HL-60 (cell line): ENCODE measurements around the gene MALT1.
A peak's percentile ranks its signal among the peaks of the same experiment; 100 is the strongest.

Experiments
- DNase-seq, 2 experiments: peaks; one replicate each; pipeline ENCODE4 v3.0.0-alpha.2; 2010 to 2020; ENCODE audit warnings: low read depth in 1 of 2, low spot score in 1 of 2
- H3K27ac ChIP-seq: fragments of 250-450 bp; sonication (Bioruptor Pico); replicated peaks from 2 replicates; pipeline ENCODE4 v1.5.1; 2020; ENCODE audit warnings: mild to moderate bottlenecking, moderate library complexity
- H3K27me3 ChIP-seq: fragments of 250-450 bp; sonication (Bioruptor Pico); 2 replicates; pipeline ENCODE4 v1.5.1; 2021; ENCODE audit warnings: mild to moderate bottlenecking, moderate library complexity; ENCODE audit not compliant: insufficient read depth, poor library complexity, severe bottlenecking
- H3K4me3 ChIP-seq: replicated peaks from 2 replicates; pipeline ENCODE4 v1.5.1; 2011; ENCODE audit warnings: mild to moderate bottlenecking, control low read depth, low read length; ENCODE audit not compliant: insufficient read depth
- GABPA ChIP-seq: IDR thresholded peaks from 2 replicates; pipeline ENCODE4 v1.6.1; 2012; ENCODE audit warnings: low read depth
- POLR2AphosphoS5 ChIP-seq: IDR thresholded peaks from 2 replicates; pipeline ENCODE4 v1.6.1; 2012; ENCODE audit warnings: low read depth
- SPI1 ChIP-seq: IDR thresholded peaks from 2 replicates; pipeline ENCODE4 v1.6.1; 2012; ENCODE audit warnings: low read depth, mild to moderate bottlenecking, borderline replicate concordance
- TF ChIP-seq, protein P1 (sequence below): IDR thresholded peaks from 2 replicates; pipeline ENCODE4 v1.6.1; 2012; ENCODE audit warnings: low read depth; ENCODE audit not compliant: insufficient replicate concordance
- TF ChIP-seq, protein P2 (sequence below): IDR thresholded peaks from one replicate; pipeline ENCODE4 v1.5.1; 2011; ENCODE audit warnings: low read length, control low read depth, inconsistent platforms; ENCODE audit not compliant: insufficient read depth

The MALT1 gene

DNA sequence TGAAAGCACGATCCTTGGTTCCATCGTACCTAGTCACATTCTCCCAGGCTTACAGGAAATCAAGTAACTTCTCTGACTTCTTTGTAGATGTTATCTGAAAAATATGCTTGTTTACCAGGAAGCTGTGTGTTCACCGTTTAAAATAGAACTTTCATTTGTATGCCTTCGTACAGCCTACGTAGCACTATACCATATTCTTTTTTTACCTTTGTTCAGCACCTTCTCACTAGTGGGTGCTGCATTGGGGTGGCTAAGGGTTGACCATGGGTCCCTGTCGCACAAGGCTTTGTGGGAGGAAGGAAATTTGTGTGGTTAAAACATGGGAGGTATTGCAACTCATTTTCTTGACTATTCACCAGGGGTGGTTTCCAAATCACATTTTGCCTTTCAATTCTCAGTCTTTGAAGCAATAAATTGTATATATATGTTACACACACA lies 16.6 kb downstream of the MALT1 start:
- DNase-seq: peak in 1 of 2 experiments; percentile 31
- no peak overlapping the region for H3K27ac ChIP-seq

DNA sequence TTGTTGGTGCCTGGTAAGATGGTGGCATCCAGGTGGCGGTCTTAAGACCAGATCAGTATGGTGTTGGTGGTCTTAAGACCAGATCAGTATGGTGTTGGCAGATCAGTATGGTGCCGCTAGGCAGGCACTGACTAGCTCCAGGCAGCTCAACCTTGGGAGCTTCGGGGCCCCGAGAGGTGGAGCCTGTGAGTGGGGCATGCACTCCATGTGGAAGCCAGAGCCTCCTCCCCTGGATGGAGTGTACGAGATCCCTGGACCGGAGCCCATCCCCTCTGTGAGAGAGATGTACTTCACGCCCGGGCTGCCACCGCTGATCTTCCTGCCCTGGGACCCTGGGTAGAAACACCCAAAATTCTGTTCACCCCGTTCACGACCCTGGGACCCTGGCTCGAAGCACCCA lies 19.0 kb downstream of the MALT1 start:
- no peaks in the 10 kb centered on the region for H3K27me3 ChIP-seq
- DNase-seq: no peak
- H3K27ac ChIP-seq: no peak overlapping the region
- no peak overlapping the region for H3K4me3 ChIP-seq
- TF ChIP-seq, protein P1, sequence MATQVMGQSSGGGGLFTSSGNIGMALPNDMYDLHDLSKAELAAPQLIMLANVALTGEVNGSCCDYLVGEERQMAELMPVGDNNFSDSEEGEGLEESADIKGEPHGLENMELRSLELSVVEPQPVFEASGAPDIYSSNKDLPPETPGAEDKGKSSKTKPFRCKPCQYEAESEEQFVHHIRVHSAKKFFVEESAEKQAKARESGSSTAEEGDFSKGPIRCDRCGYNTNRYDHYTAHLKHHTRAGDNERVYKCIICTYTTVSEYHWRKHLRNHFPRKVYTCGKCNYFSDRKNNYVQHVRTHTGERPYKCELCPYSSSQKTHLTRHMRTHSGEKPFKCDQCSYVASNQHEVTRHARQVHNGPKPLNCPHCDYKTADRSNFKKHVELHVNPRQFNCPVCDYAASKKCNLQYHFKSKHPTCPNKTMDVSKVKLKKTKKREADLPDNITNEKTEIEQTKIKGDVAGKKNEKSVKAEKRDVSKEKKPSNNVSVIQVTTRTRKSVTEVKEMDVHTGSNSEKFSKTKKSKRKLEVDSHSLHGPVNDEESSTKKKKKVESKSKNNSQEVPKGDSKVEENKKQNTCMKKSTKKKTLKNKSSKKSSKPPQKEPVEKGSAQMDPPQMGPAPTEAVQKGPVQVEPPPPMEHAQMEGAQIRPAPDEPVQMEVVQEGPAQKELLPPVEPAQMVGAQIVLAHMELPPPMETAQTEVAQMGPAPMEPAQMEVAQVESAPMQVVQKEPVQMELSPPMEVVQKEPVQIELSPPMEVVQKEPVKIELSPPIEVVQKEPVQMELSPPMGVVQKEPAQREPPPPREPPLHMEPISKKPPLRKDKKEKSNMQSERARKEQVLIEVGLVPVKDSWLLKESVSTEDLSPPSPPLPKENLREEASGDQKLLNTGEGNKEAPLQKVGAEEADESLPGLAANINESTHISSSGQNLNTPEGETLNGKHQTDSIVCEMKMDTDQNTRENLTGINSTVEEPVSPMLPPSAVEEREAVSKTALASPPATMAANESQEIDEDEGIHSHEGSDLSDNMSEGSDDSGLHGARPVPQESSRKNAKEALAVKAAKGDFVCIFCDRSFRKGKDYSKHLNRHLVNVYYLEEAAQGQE: no peak
- no peak for TF ChIP-seq SPI1
- TF ChIP-seq, protein P2, sequence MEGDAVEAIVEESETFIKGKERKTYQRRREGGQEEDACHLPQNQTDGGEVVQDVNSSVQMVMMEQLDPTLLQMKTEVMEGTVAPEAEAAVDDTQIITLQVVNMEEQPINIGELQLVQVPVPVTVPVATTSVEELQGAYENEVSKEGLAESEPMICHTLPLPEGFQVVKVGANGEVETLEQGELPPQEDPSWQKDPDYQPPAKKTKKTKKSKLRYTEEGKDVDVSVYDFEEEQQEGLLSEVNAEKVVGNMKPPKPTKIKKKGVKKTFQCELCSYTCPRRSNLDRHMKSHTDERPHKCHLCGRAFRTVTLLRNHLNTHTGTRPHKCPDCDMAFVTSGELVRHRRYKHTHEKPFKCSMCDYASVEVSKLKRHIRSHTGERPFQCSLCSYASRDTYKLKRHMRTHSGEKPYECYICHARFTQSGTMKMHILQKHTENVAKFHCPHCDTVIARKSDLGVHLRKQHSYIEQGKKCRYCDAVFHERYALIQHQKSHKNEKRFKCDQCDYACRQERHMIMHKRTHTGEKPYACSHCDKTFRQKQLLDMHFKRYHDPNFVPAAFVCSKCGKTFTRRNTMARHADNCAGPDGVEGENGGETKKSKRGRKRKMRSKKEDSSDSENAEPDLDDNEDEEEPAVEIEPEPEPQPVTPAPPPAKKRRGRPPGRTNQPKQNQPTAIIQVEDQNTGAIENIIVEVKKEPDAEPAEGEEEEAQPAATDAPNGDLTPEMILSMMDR: no peak
- no peak for TF ChIP-seq POLR2AphosphoS5
- TF ChIP-seq GABPA: no peak

More for the DNA sequence above, 16.6 kb downstream of the MALT1 start:
- H3K27me3 ChIP-seq: no peaks in the 10 kb centered on the region
- TF ChIP-seq POLR2AphosphoS5: no peak
- no peak for TF ChIP-seq SPI1
- TF ChIP-seq, protein P2: no peak
- TF ChIP-seq GABPA: no peak
- TF ChIP-seq, protein P1: no peak
- H3K4me3 ChIP-seq: no peak overlapping the region

DNA sequence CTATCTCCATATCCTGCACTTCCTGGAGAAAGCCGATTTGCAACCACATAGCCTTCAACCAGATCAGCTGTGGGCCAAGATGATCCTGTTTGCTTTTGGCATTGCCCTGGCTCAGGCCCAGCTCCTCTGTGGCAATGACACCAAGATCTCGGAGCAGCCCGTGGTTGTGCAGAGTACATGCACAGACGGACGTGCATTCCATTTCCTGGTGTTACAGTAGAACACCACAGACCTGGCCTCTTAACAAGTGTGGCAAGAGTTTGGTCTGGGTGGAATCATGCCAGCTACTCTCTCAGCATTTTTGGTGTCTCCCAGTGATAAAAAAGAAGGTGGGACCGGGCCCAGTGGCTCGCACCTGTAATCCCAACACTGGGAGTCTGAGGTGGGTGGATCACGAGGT lies 20.0 kb downstream of the MALT1 start:
- Histone ChIP-seq H3K4me3 (no peak overlapping the region), H3K27me3 (no peaks in the 10 kb centered on the region), H3K27ac (no peak overlapping the region)
- TF ChIP-seq, protein P2: no peak
- TF ChIP-seq, protein P1: no peak
- TF ChIP-seq SPI1 (no peak), POLR2AphosphoS5 (peak; percentile 43; the same call in 1 of the 2 replicates), GABPA (no peak)
- DNase-seq: peak in 1 of 2 experiments; percentile 9
